Measurements from ENCODE around the gene VTI1B. TPM values are rescaled to one million over a fixed set of nuclear protein-coding genes. Genes with fewer than 3 reads are reported as not detected.
"Not testable (repeated sequence)": the region's sequence is repeated elsewhere in the genome, so short reads cannot be mapped to it uniquely, and the experiment has no call there.

VTI1B gene
- total RNA-seq, 1 donor, result 21.3 TPM

DNA sequence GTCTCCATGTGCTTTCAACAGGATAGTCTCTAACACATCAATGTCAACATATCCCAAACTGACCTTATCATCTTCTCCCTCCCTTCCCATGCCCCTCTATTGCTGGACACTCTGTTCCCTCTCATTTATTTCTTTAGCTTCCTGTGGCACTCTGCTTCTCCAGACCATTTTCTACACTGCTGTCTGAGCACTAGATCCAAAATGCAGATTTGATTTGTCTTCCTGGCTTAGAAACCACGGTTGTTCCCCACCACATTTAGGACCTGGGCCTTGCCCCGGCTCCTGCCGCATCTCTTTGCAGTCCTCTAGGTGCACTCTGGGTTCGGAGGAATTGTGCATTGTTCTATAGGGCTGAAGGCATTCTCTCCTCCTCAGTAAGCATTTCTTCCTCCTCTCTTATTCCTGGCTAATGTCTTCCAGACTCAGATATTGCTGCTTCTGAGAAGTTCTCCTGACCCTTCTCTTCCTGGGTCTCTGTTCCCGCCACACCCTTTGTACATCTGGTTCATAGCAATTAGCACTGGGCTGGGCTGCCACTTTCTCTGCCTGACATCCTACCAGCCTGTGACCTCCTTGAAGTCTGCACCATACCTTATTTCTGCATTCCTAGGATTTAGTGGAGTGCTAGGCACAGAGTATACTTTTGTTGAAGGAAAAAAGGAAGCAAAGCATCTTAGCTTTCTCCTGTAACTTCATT is 40.8 kb downstream of the VTI1B start:
- DNase-seq (ENCODE audit: low read depth in 2 of 3, low spot score in 2 of 3), result no peak

DNA sequence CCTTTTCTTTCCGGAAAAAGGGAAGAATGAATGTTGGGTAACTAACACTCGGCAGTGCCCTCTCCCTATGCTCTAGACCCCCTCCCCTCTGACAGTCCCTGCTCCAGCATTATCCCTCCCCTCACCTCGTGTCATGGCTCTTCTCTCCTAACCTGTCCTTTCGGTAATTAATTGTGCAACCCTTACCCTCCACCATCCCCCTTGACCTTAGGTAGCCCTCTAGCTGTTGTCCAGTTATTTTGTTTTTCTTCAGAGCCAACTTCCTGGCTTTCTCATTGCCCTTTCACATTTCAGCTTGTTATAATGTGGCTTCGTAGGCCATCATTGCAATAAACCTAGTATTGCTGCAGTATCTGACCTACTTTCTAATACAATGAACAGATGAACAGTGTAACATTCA is 43.5 kb downstream of the VTI1B start:
- DNase-seq (ENCODE audit: low read depth in 2 of 3, low spot score in 2 of 3), result no peak

DNA sequence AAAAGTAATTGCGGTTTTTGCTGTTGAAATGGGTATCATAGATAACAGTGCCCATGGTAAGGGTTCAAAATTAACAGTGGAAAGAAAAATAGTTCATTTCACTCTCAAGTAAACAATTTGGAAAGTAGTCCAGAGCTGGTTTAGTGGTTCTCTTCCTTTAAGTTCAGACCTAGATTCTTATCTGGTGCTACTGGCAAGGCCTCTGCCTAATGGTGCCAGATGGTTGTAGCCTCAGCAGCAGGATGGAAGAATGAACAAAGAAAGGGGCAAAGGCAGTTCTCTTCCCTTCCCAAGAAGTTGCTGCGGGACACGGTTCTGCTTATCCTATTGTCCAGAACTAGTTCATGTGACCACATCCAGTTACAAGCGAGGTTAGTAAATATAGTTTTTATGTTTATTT is 44.2 kb downstream of the VTI1B start:
- no peak for DNase-seq (ENCODE audit: low read depth in 2 of 3, low spot score in 2 of 3)

DNA sequence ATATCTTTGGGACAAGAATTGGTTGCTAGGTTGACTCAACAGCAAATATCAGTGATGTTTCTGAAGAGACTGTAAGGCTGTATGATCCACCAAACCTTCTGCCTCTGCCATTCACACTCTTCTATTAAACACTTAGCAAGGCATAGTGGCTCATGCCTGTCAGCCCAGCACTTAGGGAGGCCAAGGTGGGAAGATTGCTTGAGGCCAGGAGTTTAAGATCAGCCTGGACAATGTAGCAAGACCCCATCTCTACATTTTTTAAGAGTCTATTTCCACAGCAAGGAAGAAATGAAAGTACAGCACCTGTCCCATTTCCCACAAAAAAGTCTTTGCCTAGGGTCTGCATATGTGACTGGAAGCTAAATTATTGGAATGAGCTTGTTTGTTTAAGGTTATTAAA is 46.9 kb downstream of the VTI1B start:
- DNase-seq (ENCODE audit: low read depth in 2 of 3, low spot score in 2 of 3), result no peak

DNA sequence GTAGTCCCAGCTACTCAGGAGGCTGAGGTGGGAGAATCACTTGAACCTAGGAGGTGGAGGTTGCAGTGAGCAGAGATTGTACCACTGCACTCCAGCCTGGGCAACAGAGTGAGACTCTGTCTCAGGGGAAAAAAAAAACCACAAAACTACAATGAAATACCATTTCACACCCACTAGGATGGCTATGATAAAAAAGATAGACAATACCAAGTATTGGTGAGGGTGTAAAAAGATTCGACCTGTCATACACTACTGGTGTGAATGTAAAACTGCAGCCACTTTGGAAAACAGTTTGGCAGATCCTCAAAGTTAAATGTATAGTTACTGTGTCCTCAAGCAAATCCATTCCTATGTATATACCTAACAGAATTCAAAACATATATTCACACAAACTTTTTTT is 48.3 kb downstream of the VTI1B start:
- not testable (repeated sequence) for DNase-seq (ENCODE audit: low read depth in 2 of 3, low spot score in 2 of 3)

DNA sequence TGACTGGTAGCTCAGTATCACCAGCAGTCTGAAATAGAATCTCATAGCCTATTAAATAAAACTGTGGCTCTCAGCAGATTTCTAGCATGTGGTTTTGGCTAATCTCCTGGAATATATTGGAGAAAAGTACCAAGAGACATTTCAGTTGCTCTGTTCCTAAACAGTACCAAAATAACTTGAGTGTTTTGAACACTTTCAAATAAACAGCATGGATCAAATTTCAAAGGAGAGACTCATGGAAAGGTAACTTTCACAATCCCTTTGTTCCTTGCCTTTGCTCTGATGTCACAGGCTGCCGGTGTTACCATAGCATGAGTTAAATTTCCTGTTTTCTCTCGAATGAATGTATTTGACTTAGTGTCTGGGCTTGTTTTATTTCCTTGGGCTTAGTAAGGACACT is 51.3 kb downstream of the VTI1B start:
- peak in 1 of 3 donors; percentile 33 for DNase-seq (ENCODE audit: low read depth in 2 of 3, low spot score in 2 of 3)

DNA sequence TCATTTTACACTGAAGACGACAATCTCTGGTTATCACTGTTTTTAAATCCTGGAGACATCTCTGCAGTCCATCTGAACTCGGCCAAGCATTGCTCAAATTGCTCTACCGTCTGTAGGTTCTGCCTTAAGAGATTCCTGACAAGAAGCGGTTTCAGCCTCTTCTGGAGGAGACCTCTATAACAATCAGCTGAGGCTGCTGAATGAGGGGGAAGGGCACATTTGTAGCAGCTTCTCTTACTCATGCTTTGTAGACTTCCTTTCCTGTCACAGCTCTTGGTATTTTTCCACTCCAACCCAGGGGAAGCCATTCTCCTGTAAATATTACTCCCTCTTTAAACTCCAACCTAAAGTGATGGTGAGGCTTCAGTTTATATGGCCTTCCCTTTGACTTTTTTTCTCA is 51.8 kb downstream of the VTI1B start:
- peak in 2 of 3 donors; percentile 63 to 64 for DNase-seq (ENCODE audit: low read depth in 2 of 3, low spot score in 2 of 3)

DNA sequence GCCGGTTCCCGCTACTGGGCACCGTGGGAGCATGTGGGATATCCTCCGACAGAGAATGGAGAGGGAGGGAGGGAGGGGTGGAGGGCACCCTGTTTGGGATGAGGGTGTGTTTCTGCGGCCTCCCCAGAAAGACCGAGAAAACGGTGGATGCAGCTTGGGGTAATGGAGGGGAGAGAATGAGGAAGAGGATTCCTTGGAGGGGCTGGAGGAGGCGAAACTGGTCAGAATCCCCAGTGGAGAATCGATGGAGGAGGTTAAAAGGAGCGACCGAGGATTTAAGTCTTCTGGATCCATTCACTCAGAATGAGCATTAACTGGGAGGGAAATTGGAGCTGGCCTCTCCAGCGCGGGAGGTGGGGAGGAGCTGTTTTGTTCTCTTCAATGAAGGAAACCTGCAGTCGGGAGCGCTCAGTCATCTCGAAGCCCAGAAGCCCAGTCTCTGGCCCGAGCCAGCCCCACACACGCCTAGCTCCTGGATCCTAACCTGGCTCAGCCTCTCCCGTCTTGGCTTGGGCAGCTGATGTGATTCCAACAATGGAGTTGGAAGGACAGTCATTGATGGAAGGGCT is 54.1 kb downstream of the VTI1B start:
- DNase-seq (ENCODE audit: low read depth in 2 of 3, low spot score in 2 of 3), result peak in 1 of 3 donors; percentile 9

DNA sequence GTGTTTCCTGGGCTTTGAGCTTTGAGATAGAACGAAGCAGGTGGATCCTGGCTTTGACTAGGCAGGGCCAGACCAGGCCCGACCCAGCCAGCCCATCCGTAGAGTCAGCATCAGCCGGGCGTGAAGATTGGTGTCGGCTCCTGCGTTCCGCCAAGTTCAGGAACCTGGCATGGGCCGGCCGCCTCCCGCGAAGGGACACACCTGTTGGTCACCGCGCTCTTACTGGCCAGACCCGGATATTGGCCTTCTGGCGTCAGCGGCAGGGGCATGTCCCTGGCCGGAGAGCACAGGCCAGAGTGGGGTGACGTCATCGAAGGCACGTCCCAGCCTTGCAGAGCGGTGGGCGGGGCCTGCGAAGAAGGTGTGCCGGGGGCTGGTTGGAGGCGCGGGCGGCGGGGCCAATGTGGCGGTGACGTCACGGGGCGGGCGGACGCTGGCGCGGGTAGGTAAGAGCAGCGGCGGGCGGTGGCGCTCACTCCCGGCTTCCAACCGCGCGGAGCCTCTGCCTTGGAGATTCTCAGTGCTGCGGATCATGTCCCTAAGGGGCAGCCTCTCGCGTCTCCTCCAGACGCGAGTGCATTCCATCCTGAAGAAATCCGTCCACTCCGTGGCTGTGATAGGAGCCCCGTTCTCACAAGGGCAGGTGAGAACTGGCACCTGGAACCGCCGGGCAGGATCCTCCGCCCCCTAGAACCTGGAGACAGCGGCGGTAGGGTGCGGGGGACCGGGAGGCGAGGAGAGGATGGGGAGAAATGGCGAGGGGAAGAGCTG is 54.8 kb downstream of the VTI1B start, which contains the start of gene ARG2:
Gene ARG2 (plus strand): TSS at position 475 of the 771 bp plus-strand sequence. CDS start 58 bp downstream, at position 533.
- DNase-seq (ENCODE audit: low read depth in 2 of 3, low spot score in 2 of 3), result peak; percentile 86 to 95 (median 93)

DNA sequence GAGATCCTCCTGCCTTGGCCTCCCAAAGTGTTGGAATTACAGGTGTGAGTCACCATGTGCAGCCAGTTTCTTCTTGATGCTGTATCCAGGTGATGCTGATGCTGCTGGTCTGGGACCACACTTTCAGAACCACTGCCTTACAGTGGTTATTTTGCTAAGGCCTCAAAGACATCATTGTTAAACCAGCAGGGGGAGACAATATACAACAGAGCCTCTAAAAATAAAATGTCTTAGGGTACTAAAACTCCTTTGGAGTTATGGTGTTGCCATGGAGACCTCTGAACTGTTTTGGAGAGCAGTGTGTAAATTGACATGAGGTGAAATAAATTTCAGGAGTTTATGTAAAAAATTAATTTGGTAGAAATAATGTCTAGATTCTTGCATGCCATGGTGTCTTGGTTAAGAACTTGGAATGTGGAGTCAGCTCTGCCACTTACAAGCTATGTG is 55.8 kb downstream of the VTI1B start:
- peak; percentile 39 to 94 (median 80) for DNase-seq (ENCODE audit: low read depth in 2 of 3, low spot score in 2 of 3)

DNA sequence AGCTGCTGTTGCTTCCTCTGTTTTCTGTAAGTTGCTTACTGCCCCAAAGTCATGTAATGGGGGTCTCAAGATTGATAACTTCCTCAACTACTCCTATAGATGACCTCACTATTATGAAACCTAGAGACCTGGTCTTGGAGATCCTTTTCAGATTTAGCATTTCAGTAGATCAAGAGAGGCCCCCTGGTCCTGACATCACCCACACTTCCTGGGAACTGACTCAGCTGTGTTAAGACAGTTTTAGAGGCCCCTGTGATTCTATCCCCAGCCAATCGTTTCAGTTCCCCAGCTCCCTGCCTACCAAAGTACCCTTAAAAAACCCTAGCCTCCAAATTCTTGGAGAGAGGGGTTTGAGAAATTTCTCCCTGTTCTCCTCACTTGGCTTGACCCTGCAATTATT is 63.9 kb downstream of the VTI1B start:
- no peak for DNase-seq (ENCODE audit: low read depth in 2 of 3, low spot score in 2 of 3)

DNA sequence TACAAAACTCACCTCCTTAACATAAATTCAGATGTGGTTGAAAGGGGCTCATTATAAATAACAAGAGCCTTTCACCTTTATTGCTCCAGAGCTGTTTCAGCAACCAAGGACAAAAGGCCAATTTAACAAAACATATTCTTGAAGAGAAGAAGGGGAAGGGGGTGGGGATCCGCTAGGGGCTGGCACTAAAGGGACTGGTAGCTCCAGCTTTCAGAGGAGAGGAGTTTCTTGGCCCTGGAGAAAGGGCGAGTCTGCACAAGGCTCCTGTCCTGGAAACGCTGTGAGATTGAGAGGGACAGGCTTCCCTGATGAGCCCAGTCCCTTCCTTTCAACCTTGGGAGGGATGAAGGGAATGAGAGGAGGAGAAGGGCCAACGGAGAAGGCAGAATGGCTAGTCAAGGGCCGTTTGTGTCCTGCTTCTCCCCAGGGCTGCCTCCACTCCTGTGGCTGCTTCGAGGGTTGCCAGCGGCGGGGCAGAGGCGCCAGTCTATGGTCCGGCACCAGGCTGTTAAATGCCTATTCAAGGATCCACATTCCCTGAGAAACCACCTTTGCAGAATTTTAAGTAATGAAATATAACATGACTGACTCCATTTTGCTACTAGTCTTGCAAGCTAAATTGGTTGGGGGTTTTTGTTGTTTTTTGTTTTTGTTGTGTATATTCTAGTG is 64.7 kb downstream of the VTI1B start:
- no peak for DNase-seq (ENCODE audit: low read depth in 2 of 3, low spot score in 2 of 3)

DNA sequence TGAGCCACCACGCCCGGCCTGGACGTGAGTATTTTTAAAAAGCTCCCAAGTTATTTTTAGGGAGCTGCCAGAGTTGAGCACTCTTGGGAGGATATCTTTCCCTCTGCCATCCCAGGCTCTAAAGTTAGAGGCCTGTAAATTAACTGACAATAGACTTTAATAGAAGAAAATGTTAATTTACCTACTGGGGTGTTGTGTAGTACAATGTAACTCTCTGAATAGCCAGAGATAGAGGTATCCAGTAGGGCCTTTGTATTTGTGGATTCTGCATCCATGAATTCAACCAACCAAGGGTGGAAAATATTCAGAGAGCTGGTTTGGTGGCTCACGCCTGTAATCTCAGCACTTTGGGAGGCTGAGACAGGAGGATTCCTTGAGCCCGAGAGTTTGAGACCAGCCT is 66.8 kb downstream of the VTI1B start:
- DNase-seq (ENCODE audit: low read depth in 2 of 3, low spot score in 2 of 3), result no peak

DNA sequence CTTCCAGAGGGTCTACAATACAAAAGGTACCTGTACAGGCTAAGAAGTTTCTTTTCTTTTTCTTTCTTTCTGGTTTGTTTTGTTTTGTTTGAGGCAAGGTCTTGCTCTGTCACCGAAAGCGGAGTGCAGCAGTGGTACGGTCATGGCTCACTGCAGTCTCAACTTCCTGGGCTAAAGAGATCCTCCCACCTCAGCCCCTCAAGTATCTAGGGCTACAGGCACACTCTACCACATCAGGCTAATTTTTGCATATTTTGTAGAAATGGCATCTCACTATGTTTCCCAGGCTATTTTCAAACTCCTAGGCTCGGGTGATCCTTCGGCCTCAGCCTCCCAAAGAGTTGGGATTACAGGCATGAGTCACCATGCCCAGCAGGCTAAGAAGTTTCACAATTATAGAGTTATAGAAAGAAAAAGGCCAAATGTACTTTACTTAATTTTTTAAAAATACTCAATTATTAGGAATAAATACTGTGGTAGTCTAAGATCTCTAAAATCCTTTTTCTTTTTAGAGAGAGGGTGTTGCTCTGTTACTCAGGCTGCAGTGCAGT is 71.4 kb downstream of the VTI1B start:
- no peak for DNase-seq (ENCODE audit: low read depth in 2 of 3, low spot score in 2 of 3)

DNA sequence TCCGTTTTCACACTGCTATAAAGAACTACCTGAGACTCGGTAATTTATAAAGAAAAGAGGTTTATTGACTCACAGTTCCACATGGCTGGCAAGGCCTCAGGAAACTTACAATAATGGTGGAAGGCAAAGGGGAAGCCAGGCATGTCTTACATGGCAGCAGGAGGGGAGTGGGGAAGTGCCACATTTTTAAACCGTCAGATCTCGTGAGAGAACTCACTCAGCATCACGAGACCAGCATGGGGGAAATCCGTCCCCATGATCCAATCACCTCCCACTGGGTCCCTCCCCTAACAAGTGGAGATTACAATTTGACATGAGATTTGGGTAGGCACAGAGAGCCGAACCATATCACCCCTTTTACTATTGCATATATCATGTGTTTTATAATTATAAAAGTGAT is 72.4 kb downstream of the VTI1B start:
- no peak for DNase-seq (ENCODE audit: low read depth in 2 of 3, low spot score in 2 of 3)

DNA sequence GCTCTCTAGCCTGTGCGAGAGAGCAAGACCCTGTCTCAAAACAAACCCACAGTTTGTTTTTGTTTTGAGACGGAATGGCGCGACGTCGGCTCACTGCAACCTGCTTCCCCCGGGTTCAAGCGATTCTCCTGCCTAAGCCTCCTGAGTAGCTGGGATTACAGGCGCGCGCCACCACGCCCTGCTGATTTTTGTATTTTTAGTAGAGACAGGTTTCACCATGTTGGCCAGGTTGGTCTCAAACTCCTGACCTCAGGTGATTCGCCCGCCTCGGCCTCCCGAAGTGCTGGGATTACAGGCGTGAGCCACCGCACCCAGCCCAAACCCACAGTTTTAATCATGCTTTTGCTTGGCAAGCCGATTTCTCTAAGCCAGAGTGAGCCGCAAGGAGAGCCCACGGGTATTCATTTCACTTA is 73.9 kb downstream of the VTI1B start:
- DNase-seq (ENCODE audit: low read depth in 2 of 3, low spot score in 2 of 3), result not testable (repeated sequence)

DNA sequence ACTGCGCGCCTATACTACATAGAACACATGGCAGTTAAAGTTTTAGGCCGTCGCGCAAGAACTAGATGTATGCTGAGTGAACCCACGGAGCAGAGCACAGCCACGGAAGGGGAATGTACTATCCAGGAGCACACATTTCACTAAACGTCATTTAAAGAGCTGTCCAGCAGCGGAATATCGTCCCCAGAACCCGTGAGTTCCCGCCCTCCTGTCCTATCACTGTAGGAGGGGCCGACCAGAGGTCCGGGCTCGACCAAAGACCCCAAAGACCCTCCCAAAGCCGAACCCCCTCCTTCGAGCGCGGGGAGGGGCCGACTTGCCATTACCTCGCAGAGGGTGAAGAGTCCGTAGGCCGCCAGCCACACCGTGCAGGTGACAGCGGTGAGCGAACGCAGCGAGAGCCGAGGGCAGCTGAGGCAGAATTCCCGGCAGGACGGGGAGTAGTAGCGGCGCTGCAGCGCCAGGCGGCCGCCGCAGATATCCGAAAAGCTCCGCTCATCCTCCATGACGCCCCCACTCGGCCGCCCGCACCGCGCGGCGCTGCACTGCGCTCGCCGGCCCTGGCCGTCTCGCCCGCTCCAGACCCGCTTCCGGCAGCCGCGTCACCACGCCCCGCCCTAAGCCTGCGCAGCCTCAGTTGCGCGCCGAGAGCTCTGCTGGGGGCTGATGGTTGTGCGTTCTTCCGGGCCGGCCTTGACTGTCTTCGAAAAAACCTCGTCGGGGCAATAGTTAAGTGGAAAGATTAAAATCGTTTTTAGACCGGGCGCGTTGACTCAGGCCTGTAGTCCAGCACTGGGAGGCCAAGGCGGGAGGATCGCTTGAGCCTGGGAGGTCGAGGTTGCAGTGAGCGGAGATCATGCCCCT is 74.5 kb downstream of the VTI1B start, which contains the start of gene PIGH:
Gene PIGH (minus strand): TSS at position 571 of the 864 bp plus-strand sequence. CDS start 65 bp downstream, at position 506.
- DNase-seq (ENCODE audit: low read depth in 2 of 3, low spot score in 2 of 3), result peak; percentile 84 to 95 (median 90)
